HCEC 1CT (cell line): ENCODE data around the gene ROR2.

Experiments used
- DNase-seq: peaks from one replicate; pipeline ENCODE4 v3.0.0-alpha.2; 2017

Gene ROR2

DNA sequence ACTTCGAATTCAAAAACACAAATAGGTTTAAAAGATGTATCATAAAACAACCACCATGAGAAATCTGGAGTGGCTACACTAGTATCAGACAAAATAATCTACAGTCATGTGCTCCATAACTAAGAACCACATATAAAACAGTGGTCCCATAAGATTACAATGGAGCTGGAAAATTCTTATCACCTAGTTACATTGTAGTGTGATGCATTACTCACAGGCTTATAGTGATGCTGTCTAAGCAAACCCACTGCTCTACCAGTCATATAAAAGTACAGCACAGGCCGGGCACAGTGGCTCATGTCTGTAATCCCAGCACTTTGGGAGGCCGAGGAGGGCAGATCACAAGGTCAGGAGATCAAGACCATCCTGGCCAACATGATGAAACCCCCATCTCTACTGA, 160.1 kb downstream of the ROR2 start:
- no peak for DNase-seq

DNA sequence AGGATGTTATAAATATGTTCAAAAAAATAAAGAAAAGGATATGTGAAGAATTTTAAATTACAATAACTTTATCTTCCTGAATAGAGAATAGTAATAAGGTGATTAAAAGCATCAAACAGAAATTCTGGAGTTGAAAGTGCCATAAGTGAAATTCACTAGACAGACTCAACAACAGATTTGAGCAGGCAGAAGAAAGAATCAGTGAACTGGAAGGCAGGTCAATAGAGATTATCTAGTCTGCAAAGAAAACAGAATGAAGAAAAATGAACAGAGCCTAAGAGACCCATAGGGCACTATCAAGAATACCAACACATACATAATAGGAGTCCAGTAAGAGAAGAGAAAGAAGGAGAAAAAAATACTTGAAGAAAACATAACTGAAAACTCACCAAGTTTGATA, 162.1 kb downstream of the ROR2 start:
- DNase-seq, result no peak

DNA sequence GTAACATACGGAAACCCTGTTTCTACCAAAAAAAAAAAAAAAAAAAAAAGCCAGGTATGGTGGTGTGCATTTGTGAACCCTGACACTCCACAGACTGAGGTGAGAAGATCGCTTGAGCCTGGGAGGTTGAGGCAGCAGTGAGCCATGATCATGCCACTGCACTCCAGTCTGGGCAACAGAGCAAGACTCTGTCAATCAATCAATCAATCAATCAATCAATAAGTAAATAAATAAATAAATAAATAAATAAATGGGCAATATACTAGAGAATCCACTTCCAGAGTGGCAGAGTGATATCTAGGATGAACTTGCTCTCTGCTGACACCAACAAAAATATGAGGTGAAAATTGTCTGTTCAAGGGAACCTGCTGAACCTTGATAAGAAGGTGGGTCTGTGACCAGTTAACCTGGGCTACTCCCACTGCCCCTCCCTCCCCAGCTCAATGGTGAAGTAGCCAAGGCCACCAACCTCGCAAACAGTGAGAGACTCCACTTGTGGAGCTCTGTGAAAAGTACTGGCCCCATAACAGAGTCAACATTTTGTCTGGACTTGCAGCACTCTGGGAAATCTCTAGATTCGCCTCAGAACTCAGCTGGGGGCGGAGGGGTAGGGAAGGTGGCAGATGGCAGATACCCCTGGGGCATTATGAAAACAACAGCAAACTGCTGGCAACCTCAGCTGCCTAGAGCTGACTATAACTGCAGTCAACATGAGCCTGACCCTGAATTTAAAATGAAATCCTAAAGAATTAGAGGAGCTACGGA, 163.7 kb downstream of the ROR2 start:
- no peak for DNase-seq

DNA sequence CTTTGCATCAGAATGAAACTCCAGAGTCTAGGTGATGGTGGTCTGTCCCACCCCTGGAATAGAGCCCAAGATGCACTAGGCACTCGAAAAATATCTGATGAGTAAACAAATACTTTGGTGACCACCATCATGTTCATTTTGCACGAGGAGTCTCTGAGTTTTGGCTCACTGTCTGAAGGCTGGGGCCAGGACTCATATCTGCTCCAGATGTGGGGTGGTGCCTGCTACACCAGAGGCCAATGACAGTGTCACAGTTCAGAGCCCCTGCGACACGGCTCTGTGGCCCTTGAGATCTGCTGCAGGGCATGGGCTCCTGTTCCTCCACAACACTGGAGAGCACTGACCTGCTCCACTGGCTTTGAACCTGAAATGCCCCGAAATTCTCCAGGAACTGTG, 164.6 kb downstream of the ROR2 start:
- DNase-seq, result no peak

DNA sequence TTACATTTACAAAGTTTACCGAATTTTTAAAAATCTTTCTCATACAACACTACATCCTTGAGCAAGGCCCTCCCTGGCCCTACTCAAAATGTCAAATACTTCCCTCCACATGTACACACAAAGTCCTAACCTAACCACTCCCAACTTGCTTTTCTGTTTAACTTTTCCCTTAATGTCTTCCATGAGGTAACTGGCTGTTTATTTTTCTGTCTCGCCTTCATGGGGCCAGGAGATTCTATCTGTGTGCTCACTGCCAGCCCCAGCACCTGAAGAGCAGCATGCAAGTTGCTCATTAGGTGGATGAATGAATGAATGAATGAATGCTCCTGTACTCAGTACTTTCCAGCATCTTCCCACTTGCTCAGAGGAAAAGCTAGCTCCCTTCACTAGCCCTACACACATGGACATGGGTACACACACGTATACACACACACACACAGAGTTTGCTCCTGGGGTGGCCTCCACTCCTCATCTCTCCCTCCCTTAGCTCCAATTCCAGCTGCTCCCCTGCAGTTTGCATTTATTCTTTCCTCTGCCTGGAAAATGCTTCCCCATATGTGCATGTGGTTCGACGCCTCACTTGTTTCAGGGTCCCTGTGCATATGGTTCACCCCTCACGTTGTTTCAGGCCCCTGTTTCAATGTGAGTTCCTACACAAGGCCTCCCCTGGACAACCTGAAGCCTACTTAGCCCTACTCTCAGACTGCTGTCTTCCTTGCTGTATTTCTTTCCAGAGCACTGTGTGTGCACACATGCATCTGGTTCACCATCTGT, 165.2 kb downstream of the ROR2 start:
- no peak for DNase-seq

DNA sequence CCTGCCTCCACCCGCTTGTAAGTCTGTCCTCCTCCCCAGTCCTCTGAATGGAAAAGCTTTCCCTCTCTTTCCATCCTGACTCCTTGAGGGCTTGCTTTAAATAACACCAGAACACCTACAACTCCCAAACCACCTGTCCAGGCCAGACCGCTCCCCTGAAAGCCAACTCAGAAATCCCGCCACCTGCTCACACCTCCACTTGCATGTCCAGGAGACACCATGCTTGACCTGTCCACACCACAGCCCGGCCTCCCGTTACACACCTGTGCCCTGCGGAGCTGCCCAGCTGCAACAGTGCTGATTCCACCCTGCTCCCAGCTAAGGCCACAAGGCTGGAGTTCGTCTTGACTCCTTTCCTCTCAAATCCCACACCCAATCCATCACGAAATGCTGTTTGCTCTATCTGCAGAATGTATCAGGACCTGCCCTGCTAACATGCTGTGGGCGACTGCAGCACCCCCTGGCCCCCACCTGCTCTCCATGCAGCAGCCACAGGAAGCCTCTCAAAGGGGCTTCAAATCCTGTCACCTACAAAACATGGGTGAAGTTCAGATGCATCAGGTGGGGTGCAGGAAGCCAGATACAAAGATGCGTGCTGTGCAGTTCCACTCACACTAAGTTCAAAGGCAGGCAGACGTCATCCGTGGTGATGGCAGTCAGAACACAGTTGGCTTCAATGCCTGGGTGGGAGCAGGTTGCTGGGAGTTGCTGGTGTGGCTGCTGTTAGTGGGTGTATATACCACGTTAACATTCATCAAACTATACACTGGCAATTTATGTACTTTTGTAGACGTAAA, 166.0 kb downstream of the ROR2 start:
- DNase-seq, result no peak

GRCh38 chr9:91783411-91783810, 166.6 kb downstream of the ROR2 start:
- DNase-seq, result no peak

- no peak for DNase-seq
Measured at GRCh38 chr9:91782708-91783214, 167.3 kb downstream of the ROR2 start.

GRCh38 chr9:91781906-91782305, 168.1 kb downstream of the ROR2 start:
- no peak for DNase-seq

GRCh38 chr9:91781116-91781515, 168.9 kb downstream of the ROR2 start:
- DNase-seq, result no peak

DNA sequence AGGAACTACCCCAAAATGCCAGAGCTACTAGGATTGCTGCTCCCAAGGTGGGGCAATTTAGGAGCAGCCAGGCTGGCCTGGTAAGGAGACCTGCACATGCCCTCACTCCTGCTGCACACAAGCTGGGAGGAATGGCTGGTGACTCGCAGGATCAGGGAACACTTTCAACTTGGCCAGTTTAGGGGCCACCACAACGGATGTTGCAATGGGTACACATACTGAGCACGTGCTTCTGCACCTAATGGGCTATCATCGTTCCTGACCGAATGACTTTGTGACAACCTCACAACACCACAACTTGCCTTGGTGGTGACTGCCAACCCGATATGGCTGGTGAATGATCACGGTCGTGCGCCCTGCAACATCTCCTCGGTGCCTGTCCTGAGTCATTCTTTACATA, 172.0 kb downstream of the ROR2 start:
- peak; percentile 32 for DNase-seq

- DNase-seq, result peak; percentile 81
Measured at GRCh38 chr9:91777292-91777830, 172.7 kb downstream of the ROR2 start.

DNA sequence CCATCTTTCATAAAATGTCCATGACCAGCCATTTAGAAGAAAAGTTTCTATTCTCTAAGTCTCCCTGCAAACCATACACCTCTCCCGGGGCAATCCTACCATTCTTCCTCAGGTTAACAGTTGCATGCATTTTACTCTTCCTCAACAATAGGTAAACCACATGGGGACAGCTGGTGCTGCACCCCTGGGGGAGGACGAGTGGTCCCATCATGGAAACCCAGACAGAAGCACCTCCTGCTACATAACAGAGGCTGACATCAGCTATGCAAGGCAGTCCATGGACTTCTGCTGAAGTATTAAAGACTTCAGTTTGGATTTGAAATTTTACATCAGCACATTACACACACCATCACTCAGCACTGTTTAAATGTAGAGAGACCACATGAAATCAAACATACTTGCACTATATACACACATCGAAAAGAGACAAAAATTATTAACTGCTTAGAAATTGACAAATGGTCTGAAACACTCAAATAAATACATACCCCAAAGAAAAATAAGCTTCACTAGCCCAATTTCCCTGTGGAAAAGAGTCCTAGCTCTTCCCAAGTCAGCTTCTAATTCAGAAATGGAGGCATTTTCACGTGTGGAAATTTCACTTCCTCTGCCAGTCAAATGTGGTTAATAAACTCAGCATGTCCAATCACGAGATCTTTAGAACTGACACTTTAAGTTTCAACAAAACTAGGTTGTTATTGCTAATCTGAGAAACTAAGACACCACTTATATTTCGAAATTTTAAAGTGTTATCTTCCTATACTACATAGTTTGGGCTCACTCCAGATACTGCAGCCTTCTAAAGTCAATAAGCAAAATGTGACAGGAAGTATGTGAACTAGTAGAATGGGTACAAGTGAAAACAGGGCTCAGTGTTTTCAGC, 173.4 kb downstream of the ROR2 start:
- peak; percentile 35 for DNase-seq

DNA sequence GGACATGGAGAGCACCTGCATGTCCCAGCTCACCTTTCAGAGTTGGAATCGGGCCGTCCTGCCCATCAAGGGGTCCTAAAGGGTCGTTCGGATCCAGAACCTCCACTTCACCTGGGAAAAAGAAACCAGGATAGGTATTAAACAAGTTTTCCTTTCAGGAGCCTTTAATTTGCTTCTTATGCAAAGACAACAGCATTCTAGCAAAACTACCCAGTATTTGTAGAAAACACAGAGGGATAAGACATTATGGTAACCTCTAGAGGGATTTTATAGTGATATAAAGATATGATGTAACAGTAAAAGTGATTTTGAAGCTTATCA, 174.4 kb downstream of the ROR2 start:
- DNase-seq, result no peak

- DNase-seq, result peak; percentile 37
Measured at GRCh38 chr9:91775011-91775707, 174.9 kb downstream of the ROR2 start.

DNA sequence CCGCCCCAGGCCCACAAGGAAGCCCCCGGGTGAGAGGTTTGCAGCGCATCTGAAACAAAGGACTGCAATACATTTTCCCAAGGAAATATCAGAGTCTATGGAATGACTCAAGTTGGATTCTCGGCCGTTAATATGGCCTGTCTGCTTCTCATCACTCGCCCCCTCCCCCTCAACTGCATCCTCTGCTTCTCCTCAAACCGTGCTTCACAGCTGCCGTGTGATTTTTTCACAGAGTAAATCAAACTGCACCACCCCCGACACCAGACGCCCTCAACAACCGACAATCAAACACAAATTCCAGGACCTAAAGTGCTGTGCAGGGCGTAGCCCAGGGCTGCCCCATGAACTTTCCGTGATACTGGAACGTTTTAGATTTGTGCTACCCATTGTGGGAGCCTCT, 176.9 kb downstream of the ROR2 start:
- no peak for DNase-seq

GRCh38 chr9:91771864-91772263, 178.2 kb downstream of the ROR2 start:
- no peak for DNase-seq

DNA sequence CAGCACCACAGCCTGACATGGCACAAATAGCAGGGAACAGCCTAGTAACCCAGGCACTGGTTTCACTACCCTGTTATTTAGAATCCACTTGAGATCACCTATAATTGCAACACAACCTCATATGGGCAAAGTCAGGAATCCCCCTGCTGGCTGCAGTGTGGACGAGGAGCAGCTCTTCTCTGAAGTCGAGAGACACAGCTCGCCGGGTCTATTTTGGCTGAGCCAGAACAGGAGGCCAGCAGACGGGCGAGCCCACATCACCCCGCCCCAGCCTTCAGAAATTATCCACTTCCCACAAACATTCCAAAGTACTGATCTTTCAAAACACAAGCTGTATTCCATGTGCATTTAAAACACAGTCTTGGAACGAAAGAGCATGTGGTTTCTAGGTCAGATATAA, 179.0 kb downstream of the ROR2 start:
- DNase-seq, result peak; percentile 94

DNA sequence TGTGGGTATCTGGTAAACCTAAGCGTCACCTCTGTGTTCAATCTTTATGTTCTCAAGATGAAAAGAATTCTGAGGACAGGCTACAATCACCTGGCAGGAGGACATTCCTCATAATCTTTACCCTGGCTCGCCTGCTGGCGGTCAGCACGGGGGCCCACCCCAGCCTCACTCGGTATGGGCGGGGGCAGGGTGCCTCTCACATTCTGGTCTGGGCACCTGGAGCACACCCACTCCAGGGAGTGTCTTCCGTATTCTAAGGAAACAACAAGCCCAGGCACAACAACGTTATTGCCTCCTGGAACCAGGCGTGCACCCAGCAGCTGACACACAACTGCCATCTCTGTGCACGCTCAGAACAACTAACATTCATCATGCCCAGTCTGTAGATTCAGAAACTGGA, 179.8 kb downstream of the ROR2 start:
- no peak for DNase-seq

- DNase-seq, result no peak
Measured at GRCh38 chr9:91768977-91769916, 180.8 kb downstream of the ROR2 start.
